Activated naive CD4-positive, alpha-beta T cell treated with anti-CD3 and anti-CD28 coated beads, Interleukin-2, amount 10 ng/mL, durations not matched to agents 7 days and 5 days (primary cell): ENCODE results near the gene OR7A17.

Experiments
- CTCF ChIA-PET: fragments of 350-600 bp; sonication (Branson Sonifier 250); formaldehyde crosslinking; loops from one replicate; lab custom pipeline; 2021; ENCODE audit warnings: antibody characterized with exemption; lab: Charles Lee
- DNase-seq: peaks from one replicate; pipeline ENCODE4 v3.0.0-alpha.2; 2020
- H3K27ac Mint-ChIP-seq: one replicate; pipeline ENCODE4 v1.8.0; 2021; ENCODE audit warnings: mild to moderate bottlenecking, moderate library complexity, mixed read lengths
- H3K27me3 Mint-ChIP-seq: one replicate; pipeline ENCODE4 v1.8.0; 2021; ENCODE audit warnings: mild to moderate bottlenecking, mixed read lengths
- H3K36me3 Mint-ChIP-seq: one replicate; pipeline ENCODE4 v1.8.0; 2021; ENCODE audit warnings: mixed read lengths
- H3K4me1 Mint-ChIP-seq: one replicate; pipeline ENCODE4 v1.8.0; 2021; ENCODE audit warnings: mixed read lengths
- H3K4me3 Mint-ChIP-seq: one replicate; pipeline ENCODE4 v1.8.0; 2021; ENCODE audit warnings: mild to moderate bottlenecking, moderate library complexity, mixed read lengths
- H3K9me3 Mint-ChIP-seq: one replicate; pipeline ENCODE4 v1.8.0; 2021; ENCODE audit warnings: mixed read lengths

Gene OR7A17

GRCh38 chr19:14837391-14837790 is 48.5 kb downstream of the OR7A17 start:
- Mint-ChIP-seq H3K36me3 (no peaks in the 10 kb centered on the region), H3K27ac (no peak overlapping the region), H3K9me3 (no peaks in the 10 kb centered on the region), H3K4me1 (no peaks in the 10 kb centered on the region), H3K27me3 (peaks cover 4% of the 10 kb centered on the region), H3K4me3 (no peak overlapping the region)
- no peak for DNase-seq
- CTCF ChIA-PET: no interaction called here

- H3K27me3 Mint-ChIP-seq: peaks cover 4% of the 10 kb centered on the region
- DNase-seq: no peak
- no peaks in the 10 kb centered on the region for H3K36me3 Mint-ChIP-seq
- no peak within 1 kb of the TSS for H3K27ac Mint-ChIP-seq
- CTCF ChIA-PET: no interaction called here
- H3K4me1 Mint-ChIP-seq: no peaks in the 10 kb centered on the region
- H3K4me3 Mint-ChIP-seq: no peak within 1 kb of the TSS
- no peaks in the 10 kb centered on the region for H3K9me3 Mint-ChIP-seq
These were observed 50.9 kb downstream of the OR7A17 start, which contains the start of the genes OR7A5 and OR7C1 for GRCh38 chr19:14835011-14835410. OR7A5 (minus strand) TSS chr19:14835185; CDS start chr19:14828241, 6,944 bp downstream. OR7C1 (minus strand) TSS chr19:14835185; CDS start chr19:14800136, 35,049 bp downstream.

GRCh38 chr19:14830702-14831101 is 55.2 kb downstream of the OR7A17 start:
- Mint-ChIP-seq H3K4me3 (no peak overlapping the region), H3K4me1 (no peaks in the 10 kb centered on the region), H3K9me3 (no peaks in the 10 kb centered on the region), H3K36me3 (no peaks in the 10 kb centered on the region), H3K27ac (no peak overlapping the region), H3K27me3 (peaks cover 4% of the 10 kb centered on the region)
- CTCF ChIA-PET: no interaction called here
- DNase-seq: no peak
